Fibroblast of villous mesenchyme (primary cell): Measurements from ENCODE around the gene NQO2. TPM values are rescaled to one million over a fixed set of nuclear protein-coding genes. Genes with fewer than 3 reads are reported as not detected.

Experiments used
- DNase-seq: peaks from one replicate; pipeline ENCODE4 v3.0.0-alpha.2; 2010; ENCODE audit warnings: low read depth
- H3K4me3 ChIP-seq: 2 replicates; pipeline ENCODE4 v1.5.1; 2011; ENCODE audit warnings: low read depth, mild to moderate bottlenecking, low read length
- CTCF ChIP-seq: IDR thresholded peaks from 2 replicates; pipeline ENCODE4 v1.5.1; 2012; ENCODE audit warnings: low read depth, mild to moderate bottlenecking, low read length; ENCODE audit not compliant: insufficient read depth
- total RNA-seq: library from RNA; depleted of rRNA; stranded (reverse); fragments of >200 nt; gene quantifications from 2 replicates; pipeline ENCODE4 v1.2.3, GENCODE V29; 2012

The NQO2 gene
- total RNA-seq, 1 donor: 12.1 TPM

GRCh38 chr6:3031857-3032640, 32.4 kb downstream of the NQO2 start:
- DNase-seq: no peak
- H3K4me3 ChIP-seq: no peak overlapping the region
- no peak for TF ChIP-seq CTCF

- TF ChIP-seq CTCF: no peak
- no peak for DNase-seq
- H3K4me3 ChIP-seq: no peak overlapping the region
Measured at GRCh38 chr6:3032986-3033385, 33.3 kb downstream of the NQO2 start.

GRCh38 chr6:3033652-3034051, 34.0 kb downstream of the NQO2 start:
- no peak for DNase-seq
- H3K4me3 ChIP-seq: no peak overlapping the region
- no peak for TF ChIP-seq CTCF

- H3K4me3 ChIP-seq: no peak overlapping the region
- DNase-seq: no peak
Measured at GRCh38 chr6:3035397-3035796, 35.7 kb downstream of the NQO2 start.

GRCh38 chr6:3036861-3037637, 37.4 kb downstream of the NQO2 start:
- no peak for TF ChIP-seq CTCF
- no peak overlapping the region for H3K4me3 ChIP-seq
- DNase-seq: no peak

More at GRCh38 chr6:3035397-3035796, 35.7 kb downstream of the NQO2 start:
- TF ChIP-seq CTCF: no peak

GRCh38 chr6:3037638-3038365, 38.1 kb downstream of the NQO2 start:
- TF ChIP-seq CTCF: no peak
- DNase-seq: no peak
- H3K4me3 ChIP-seq: no peak overlapping the region
